Loucy (cell line): ENCODE data around the gene NAA20.
A peak's percentile ranks its signal among the peaks of the same experiment; 100 is the strongest.

Source experiments
- H2AFZ ChIP-seq: fragments of 200-600 bp; sonication (generic); 2 replicates; pipeline ENCODE4 v1.6.0; 2016; ENCODE audit warnings: antibody characterized with exemption, mild to moderate bottlenecking, low read length, moderate library complexity
- H3F3A ChIP-seq: fragments of 200-600 bp; 2 replicates; pipeline ENCODE4 v1.6.0; 2016; ENCODE audit warnings: antibody characterized with exemption, low read depth, mild to moderate bottlenecking
- H3K27me3 ChIP-seq: fragments of 200-600 bp; sonication (generic); 2 replicates; pipeline ENCODE4 v1.6.1; 2014; ENCODE audit warnings: low read length, mild to moderate bottlenecking; ENCODE audit not compliant: insufficient read depth, poor library complexity, severe bottlenecking
- H3K36me3 ChIP-seq: fragments of 200-600 bp; sonication (generic); 2 replicates; pipeline ENCODE4 v1.6.1; 2016; ENCODE audit warnings: low read length; ENCODE audit not compliant: insufficient read depth
- H3K4me1 ChIP-seq: fragments of 200-600 bp; sonication (generic); 2 replicates; pipeline ENCODE4 v1.5.1; 2014; ENCODE audit warnings: low read length, mild to moderate bottlenecking; ENCODE audit not compliant: insufficient read depth, poor library complexity, severe bottlenecking
- H3K4me2 ChIP-seq: fragments of 200-600 bp; sonication (generic); 2 replicates; pipeline ENCODE4 v1.6.0; 2014; ENCODE audit warnings: antibody characterized with exemption, low read length, low read depth, mild to moderate bottlenecking; ENCODE audit not compliant: poor library complexity, severe bottlenecking
- H3K4me3 ChIP-seq: fragments of 200-600 bp; sonication (generic); 2 replicates; pipeline ENCODE4 v1.5.1; 2014; ENCODE audit warnings: low read length, mild to moderate bottlenecking, mixed read lengths; ENCODE audit not compliant: poor library complexity, severe bottlenecking
- H3K79me2 ChIP-seq: fragments of 200-600 bp; sonication (generic); 2 replicates; pipeline ENCODE4 v1.6.1; 2014; ENCODE audit warnings: low read length; ENCODE audit not compliant: insufficient read depth
- H3K9ac ChIP-seq: fragments of 200-600 bp; sonication (generic); 2 replicates; pipeline ENCODE4 v1.6.0; 2014; ENCODE audit warnings: mild to moderate bottlenecking, low read depth, low read length, moderate library complexity; ENCODE audit not compliant: poor library complexity, severe bottlenecking
- H3K9me2 ChIP-seq: fragments of 200-600 bp; sonication (generic); replicated peaks from 2 replicates; pipeline ENCODE4 v1.6.1; 2016; ENCODE audit warnings: low read depth, low read length, mixed read lengths
- H3K9me3 ChIP-seq: fragments of 200-600 bp; sonication (generic); 2 replicates; pipeline ENCODE4 v1.6.1; 2014; ENCODE audit warnings: mild to moderate bottlenecking, antibody characterized with exemption, low read length, low read depth; ENCODE audit not compliant: insufficient read depth
- H4K20me1 ChIP-seq: fragments of 200-600 bp; sonication (generic); 2 replicates; pipeline ENCODE4 v1.6.0; 2014; ENCODE audit warnings: antibody characterized with exemption, low read length, mild to moderate bottlenecking; ENCODE audit not compliant: insufficient read depth, poor library complexity, severe bottlenecking
- CTCF ChIP-seq: fragments of 200-600 bp; sonication (generic); conservative IDR thresholded peaks from 2 replicates; pipeline ENCODE4 v1.5.1; 2014; ENCODE audit warnings: mild to moderate bottlenecking, antibody characterized with exemption, low read length
- EZH2phosphoT487 ChIP-seq: fragments of 200-600 bp; IDR thresholded peaks from 2 replicates; pipeline ENCODE4 v1.6.1; 2018; ENCODE audit warnings: antibody characterized with exemption, mild to moderate bottlenecking, moderate library complexity, borderline replicate concordance

Gene NAA20

GRCh38 chr20:20012541-20012940 lies 4.6 kb upstream of the NAA20 start:
- no peaks in the 10 kb centered on the region for H3K27me3 ChIP-seq
- H3K4me2 ChIP-seq: no peak overlapping the region

GRCh38 chr20:20014659-20015058 lies 2.5 kb upstream of the NAA20 start:
- Histone ChIP-seq H3K4me3 (no peak overlapping the region), H2AFZ (peak overlapping the region; percentile 46), H3K9me3 (no peaks in the 10 kb centered on the region), H3K27me3 (no peaks in the 10 kb centered on the region), H4K20me1 (peaks cover 24% of the 10 kb centered on the region), H3K79me2 (peaks cover 25% of the 10 kb centered on the region), H3K9ac (no peak overlapping the region), H3K4me1 (peaks cover 19% of the 10 kb centered on the region), H3F3A (no peaks in the 10 kb centered on the region), H3K4me2 (no peak overlapping the region), H3K36me3 (no peaks in the 10 kb centered on the region), H3K9me2 (no peaks in the 10 kb centered on the region)
- TF ChIP-seq EZH2phosphoT487: no peak
- no peak for TF ChIP-seq CTCF

More at GRCh38 chr20:20012541-20012940, 4.6 kb upstream of the NAA20 start:
- TF ChIP-seq EZH2phosphoT487 (no peak), CTCF (no peak)
- H3K9me3 ChIP-seq: no peaks in the 10 kb centered on the region
- H4K20me1 ChIP-seq: peaks cover 3% of the 10 kb centered on the region
- no peaks in the 10 kb centered on the region for H3K4me1 ChIP-seq
- no peak overlapping the region for H3K9ac ChIP-seq
- H2AFZ ChIP-seq: no peak overlapping the region; the same call in 1 of the 2 replicates
- H3K79me2 ChIP-seq: peaks cover 4% of the 10 kb centered on the region
- H3F3A ChIP-seq: no peaks in the 10 kb centered on the region
- no peak overlapping the region for H3K4me3 ChIP-seq
- H3K9me2 ChIP-seq: no peaks in the 10 kb centered on the region
- H3K36me3 ChIP-seq: no peaks in the 10 kb centered on the region

- Histone ChIP-seq H3K4me1 (peaks cover 49% of the 10 kb centered on the region), H3K4me3 (peak overlapping the region; percentile 94), H3F3A (no peaks in the 10 kb centered on the region), H4K20me1 (peaks cover 43% of the 10 kb centered on the region), H3K27me3 (no peaks in the 10 kb centered on the region), H3K9ac (peak overlapping the region; percentile 86), H3K9me3 (no peaks in the 10 kb centered on the region), H3K79me2 (peaks cover 57% of the 10 kb centered on the region), H3K9me2 (no peaks in the 10 kb centered on the region), H3K4me2 (peak overlapping the region; percentile 89), H3K36me3 (no peaks in the 10 kb centered on the region), H2AFZ (peak overlapping the region; percentile 81)
- TF ChIP-seq EZH2phosphoT487 (no peak), CTCF (no peak)
These were observed 653 bp downstream of the NAA20 start for GRCh38 chr20:20017844-20018185.
